GM18511 (cell line): ENCODE measurements around the gene MRPL17.
"Not testable (repeated sequence)": the region's sequence is repeated elsewhere in the genome, so short reads cannot be mapped to it uniquely, and the experiment has no call there.

Experiments used
- ATAC-seq: cut with Tn5 transposase; IDR thresholded peaks from one replicate; pipeline ENCODE4 v1.9.1; 2021; ENCODE audit warnings: mild to moderate bottlenecking, moderate library complexity; ENCODE audit not compliant: unreplicated experiment

The MRPL17 gene

DNA sequence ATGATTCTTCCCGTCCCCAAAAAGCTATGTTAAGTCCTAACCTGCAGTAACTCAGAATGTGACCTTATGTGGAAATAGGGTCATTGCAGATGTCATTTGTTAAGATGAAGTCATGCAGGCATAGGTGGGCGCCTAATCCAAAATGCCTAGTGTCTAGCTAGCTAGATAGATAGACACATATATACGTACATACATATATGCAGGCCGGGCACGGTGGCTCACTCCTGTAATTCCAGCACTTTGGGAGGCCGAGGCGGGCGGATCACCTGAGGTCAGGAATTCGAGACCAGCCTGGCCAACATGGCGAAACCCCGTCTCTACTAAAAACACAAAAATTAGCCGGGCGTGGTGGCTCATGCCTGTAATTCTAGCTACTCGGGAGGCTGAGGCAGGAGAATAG, 928 bp upstream of the MRPL17 start:
- not testable (repeated sequence) for ATAC-seq

- ATAC-seq = peak; percentile 2
These were observed 577 bp downstream of the MRPL17 start for GRCh38 chr11:6682591-6682935.

DNA sequence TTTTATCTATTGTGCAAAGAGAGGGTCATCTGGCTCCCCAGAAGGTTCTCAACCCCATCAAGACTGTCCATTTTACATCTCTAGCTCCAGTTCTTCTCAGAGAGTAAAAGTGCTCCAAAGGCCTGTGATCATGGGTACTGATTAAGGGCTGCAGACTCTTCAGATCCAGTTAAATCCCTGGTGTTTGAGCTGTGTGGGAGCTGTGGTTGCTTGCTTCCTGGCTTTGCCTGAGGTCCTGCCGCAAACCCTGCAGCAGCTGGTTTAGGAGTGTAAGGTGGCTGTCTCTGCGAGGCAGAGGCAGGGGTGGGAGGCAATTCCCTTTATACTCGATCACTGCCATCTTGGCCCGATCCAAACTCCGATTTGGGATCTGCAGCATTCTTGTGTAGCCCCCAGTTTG, 1.2 kb downstream of the MRPL17 start:
- no peak for ATAC-seq

- no peak for ATAC-seq
These were observed 1.6 kb downstream of the MRPL17 start for GRCh38 chr11:6681505-6681904.

DNA sequence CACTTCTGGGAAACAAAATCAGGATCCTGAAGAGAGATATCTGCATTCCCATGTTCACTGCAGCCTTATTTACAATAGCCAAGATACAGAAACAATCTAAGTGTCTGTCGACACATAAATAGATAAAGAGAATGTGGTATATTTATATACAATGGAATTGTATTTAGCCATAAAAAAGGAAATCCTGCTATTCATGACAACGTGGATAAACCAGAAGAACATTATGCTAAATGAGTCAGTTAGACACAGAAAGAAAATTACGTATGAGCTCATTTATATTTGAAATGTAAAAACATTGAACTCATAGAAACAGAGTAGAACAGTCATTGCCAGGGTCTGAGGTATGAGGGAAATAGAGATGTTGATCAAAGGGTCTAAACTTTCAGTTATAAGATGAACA, 6.1 kb downstream of the MRPL17 start:
- ATAC-seq = no peak

DNA sequence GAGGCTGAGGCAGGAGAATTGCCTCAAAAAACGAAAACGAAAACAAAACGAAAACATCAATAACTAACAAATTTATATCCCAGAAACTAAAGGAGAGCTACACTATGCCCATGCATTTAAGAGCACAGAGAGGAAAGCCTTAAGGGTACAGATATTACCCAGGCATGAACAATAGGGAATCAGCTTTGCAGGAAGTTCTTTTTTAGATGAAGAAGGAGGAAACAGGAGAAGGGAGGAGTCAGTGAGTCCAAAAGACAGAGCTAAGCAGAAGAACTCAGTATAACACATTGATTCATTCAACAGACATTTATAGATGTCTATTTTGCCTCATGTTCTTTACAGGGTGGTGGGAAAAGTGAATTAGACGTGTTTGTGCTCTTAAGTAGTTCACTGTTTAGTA, 8.3 kb downstream of the MRPL17 start:
- no peak for ATAC-seq

GRCh38 chr11:6674219-6674597, 8.9 kb downstream of the MRPL17 start:
- no peak for ATAC-seq

- ATAC-seq = no peak
These were observed 9.5 kb downstream of the MRPL17 start for GRCh38 chr11:6673523-6674218.

DNA sequence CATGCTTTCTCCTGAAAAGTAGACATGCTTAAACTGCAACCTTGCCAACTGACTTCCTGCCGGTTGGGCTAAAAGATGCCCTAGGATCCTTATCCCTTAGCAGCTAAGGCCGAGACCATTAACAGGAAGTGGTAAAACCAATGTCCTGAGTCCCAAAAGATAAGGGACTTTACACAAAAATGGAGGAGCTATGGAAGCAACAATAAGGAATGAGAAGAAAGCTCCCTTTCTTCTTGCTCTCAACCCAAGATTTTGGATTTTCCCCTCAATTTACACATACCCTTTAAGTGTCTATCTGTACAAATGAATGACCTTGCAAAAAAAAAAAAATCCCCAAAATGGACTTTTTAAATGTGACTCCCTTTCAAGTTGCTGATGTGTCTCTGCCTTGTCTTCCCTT, 11.1 kb downstream of the MRPL17 start:
- no peak for ATAC-seq

DNA sequence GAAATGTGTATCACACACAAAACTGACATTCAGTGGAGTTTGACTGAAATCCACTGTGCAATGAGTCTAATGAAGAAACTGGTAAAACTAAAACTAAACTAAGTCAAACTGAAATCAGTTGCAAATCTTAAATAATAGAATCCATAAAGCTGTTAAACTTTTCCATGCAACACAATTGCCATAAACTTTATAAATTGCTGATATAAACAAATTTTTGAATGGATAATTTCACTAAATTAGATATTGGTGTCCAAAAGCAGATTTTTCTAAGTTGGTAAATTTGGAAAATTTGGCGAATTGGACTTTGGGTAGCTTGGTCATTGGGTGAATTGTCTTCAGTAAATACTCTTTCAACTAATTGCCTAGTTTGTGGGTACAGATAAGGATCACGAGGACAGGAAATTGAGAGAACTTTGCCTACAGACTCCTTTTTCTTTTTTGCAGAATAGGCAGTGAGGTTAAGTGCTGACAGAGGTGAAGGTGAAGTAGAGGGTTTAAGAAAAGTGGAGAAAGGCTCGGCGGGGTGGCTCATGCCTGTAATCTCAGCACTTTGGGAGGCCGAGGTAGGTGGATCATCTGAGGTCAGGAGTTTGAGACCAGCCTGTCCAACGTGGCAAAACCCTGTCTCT, 12.8 kb downstream of the MRPL17 start:
- ATAC-seq = no peak

DNA sequence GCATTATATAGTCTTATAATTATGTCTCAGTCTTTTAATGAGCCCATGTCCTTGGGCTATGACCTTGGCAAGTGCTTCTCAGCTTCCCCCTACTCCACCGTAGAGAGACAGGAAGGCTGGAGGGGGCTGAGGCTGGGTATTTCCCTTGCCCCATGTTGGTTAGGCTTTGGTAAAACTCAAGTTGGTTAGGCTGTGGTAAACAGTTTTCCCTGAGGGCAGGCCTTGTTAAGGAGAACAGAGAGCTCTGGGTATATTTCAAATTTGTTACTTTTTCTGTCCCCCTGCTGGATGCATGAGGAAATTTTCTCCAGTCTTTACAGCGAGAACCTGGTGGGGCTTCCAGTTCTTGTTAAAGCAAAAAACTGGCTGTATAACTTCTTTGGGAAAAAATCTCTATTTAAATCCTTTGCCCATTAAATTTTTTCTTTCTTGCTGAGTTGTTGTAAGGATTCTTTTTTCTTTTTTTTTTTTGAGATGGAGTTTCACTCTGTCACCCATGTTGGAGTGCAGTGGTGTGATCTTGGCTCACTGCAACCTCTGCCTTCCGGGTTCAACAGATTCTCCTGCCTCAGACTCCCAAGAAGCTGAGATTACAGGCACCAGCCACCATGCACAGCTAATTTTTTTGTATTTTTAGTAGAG, 15.3 kb downstream of the MRPL17 start:
- ATAC-seq = peak; percentile 68

GRCh38 chr11:6666302-6667183, 16.6 kb downstream of the MRPL17 start:
- ATAC-seq = no peak

GRCh38 chr11:6664551-6664950, 18.6 kb downstream of the MRPL17 start:
- no peak for ATAC-seq

DNA sequence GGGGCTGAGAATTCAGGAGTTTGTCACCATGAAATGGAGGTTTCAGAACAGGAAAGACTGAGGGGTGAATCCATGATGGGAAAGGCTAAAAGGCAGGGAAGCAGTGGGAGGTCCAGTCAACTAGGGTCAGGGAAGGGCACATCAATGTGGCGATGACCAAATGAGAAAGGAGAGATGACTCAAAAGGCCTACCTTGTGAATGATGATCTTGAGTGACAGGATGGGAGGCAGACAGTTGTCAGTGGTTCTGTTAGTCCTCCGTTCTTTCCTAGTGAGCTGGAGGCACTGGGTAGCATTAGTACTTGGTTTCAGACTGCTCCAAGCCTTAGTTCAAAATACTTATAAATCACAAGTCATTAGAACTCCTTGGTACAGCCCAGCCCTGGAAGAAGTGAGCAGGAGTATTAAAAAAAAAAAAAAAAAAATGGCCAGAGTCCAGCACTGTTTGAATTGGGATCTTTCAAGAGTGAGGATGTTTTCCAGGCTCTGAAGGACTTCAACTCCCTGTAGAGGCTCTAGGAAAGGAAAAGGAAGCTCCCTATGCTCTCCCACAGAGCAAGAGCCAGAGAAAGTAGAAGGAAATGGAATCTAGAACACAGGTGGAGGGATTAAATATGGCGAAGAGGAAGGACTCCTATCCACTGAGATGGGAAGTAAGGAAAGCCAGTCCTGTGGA, 19.2 kb downstream of the MRPL17 start:
- no peak for ATAC-seq

- peak; percentile 48 for ATAC-seq
These were observed 22.4 kb downstream of the MRPL17 start for GRCh38 chr11:6660712-6661111.

DNA sequence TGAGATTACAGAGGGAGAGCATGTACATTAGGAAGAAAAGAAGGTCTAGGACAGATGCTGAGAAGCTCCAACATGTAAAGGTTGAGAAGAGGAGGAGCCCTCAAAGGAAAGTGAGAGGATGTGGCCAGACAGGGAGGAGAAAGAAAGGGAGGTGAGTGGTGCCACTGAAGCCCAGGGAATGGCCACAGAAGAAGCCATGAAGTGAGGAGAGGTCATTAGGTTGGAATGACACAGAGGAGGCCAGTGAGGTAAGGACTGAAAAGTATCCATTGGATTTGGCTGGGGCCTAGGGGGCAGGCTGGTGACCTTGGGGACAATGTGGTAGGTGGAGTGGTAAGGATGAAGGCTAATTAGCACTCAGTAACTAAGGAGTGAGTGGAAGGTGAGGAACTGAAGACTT, 24.5 kb downstream of the MRPL17 start:
- no peak for ATAC-seq

- ATAC-seq = no peak
These were observed 25.8 kb downstream of the MRPL17 start for GRCh38 chr11:6657346-6657745.

GRCh38 chr11:6656936-6657335, 26.2 kb downstream of the MRPL17 start:
- no peak for ATAC-seq

DNA sequence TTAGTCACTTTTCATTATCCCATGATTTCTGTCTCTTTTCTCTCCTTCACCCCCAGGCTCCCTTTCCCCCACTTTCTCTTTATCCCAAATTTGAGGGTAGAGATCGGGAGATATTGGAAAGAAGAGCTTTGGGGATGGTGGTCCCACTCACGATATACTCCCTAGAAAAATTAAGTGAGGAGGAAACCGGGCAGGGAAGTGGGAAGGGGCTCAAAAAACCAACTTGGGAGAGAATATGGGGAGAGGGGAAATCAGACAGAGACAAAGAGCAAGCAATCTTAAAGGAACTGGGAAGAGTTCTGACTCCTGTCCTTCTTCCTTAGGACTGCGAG, 26.6 kb downstream of the MRPL17 start:
- no peak for ATAC-seq

DNA sequence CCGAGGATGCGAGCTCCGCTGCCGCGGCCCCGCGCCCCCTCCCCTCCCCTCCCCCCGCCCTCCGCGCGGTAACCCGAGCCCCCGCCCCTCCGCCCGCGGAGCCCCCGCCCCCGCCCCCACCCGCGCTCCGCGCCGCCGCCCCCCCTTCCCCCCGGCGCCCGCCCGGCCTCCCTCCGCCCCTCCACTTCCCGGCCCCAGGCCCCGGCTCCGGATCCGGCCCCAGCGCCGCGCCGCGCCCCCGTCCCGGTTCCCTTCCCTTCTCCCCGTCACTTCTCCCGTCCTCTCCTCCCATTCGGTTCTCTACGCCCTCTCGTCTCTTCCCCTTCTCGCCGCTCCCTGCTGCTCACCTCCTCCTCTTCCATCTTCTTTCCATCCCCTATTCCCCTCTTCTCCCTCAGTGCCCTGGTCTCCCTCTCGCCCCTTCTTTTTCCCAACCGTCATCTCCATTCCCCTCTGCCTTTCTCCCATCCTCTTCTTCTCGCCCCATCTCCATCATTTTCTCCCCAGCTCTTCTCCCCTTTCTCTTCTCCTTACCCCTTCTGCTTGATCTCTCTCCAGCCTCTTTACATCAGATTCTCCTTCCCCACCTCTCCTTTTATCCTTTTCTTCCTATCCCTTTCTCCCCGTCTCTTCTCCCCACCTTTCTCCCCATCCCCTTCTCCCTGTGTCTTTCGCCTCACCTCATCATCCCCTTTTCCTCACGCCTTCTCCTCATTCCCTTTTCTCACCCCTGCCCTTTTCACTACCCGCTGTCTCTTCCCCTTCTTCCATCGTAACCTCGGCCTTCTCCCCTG, 27.2 kb downstream of the MRPL17 start, which contains the start of gene DCHS1:
DCHS1 (minus strand) TSS at position 20 of the 794 bp plus-strand sequence. CDS start 14,196 bp downstream, outside the sequence.
- no peak for ATAC-seq
